Liver (tissue), 3 donors: ENCODE data around the gene CAPS.

ENCODE experiments used
- GABPA ChIP-seq, 2 donors: IDR thresholded peaks in 1 of 2; conservative IDR thresholded peaks in 1 of 2; 2 replicates each; pipeline ENCODE4 v1.6.1; 2016; ENCODE audit warnings: antibody characterized with exemption in 2 of 2, mild to moderate bottlenecking in 1 of 2, moderate library complexity in 1 of 2
- JUND ChIP-seq, 2 donors: IDR thresholded peaks; 2 replicates each; pipeline ENCODE4 v1.6.1; 2016; ENCODE audit warnings: antibody characterized with exemption in 2 of 2
- MAX ChIP-seq: IDR thresholded peaks from 2 replicates; pipeline ENCODE4 v1.6.1; 2016; ENCODE audit warnings: antibody characterized with exemption
- RAD21 ChIP-seq, 2 donors: IDR thresholded peaks; 2 replicates each; pipeline ENCODE4 v1.6.1; 2016; ENCODE audit warnings: antibody characterized with exemption in 2 of 2, mild to moderate bottlenecking in 2 of 2
- SP1 ChIP-seq: IDR thresholded peaks from 2 replicates; pipeline ENCODE4 v1.6.1; 2018; ENCODE audit warnings: antibody characterized with exemption, mild to moderate bottlenecking
- TAF1 ChIP-seq: conservative IDR thresholded peaks from 2 replicates; pipeline ENCODE4 v1.6.1; 2016; ENCODE audit warnings: antibody characterized with exemption, mild to moderate bottlenecking
- YY1 ChIP-seq: IDR thresholded peaks from 2 replicates; pipeline ENCODE4 v1.6.1; 2016; ENCODE audit warnings: antibody characterized with exemption, mild to moderate bottlenecking
- ZBTB33 ChIP-seq: IDR thresholded peaks from 2 replicates; pipeline ENCODE4 v1.6.1; 2016; ENCODE audit warnings: antibody characterized with exemption
- TF ChIP-seq, protein P1 (sequence below): fragments of 150-350 bp; IDR thresholded peaks from 2 replicates; pipeline ENCODE4 v1.5.1; 2017; ENCODE audit warnings: improper control_type of control experiment, low read depth, low read length; ENCODE audit not compliant: missing input control
- TF ChIP-seq, protein P2 (sequence below): IDR thresholded peaks from 2 replicates; pipeline ENCODE4 v1.6.1; 2016; ENCODE audit warnings: antibody characterized with exemption, mild to moderate bottlenecking
- donor health status: healthy.
- donor health status: healthy.

DNA sequence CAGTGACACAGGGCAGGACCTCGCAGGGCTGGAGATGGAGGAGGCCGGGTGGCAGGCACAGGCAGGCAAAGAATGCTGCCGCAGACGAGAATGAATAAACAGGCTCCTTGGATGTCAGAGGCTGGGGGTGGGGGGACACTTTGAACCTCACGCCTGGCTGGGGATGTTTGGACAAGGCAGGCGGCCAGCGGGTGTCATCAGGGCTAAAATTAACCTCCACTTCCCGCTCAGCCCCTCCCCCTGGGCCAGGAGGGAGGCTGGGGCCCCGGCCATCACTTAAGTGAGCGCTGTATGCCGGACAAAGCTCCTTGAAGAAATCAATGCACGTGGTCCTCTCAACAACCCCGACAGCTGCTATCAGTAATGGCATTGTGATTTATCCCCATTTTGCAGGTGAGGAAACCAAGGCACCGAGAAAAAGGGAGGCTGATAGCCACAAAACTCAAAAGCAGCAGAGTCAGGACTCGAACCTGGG lies 33.4 kb upstream of the CAPS start:
- TF ChIP-seq TAF1 (no peak), SP1 (peak; percentile 72), ZBTB33 (peak; percentile 45), GABPA (IDR thresholded peaks at IDR 0.05 in 1 of 2, conservative IDR thresholded peaks at IDR 0.05 in 1 of 2) (no peak), JUND (IDR thresholded peaks at IDR 0.05) (peak; percentile 63 to 73), MAX (peak; percentile 63), RAD21 (IDR thresholded peaks at IDR 0.05) (peak; percentile 35 to 59), YY1 (peak; percentile 7)
- TF ChIP-seq, protein P1, sequence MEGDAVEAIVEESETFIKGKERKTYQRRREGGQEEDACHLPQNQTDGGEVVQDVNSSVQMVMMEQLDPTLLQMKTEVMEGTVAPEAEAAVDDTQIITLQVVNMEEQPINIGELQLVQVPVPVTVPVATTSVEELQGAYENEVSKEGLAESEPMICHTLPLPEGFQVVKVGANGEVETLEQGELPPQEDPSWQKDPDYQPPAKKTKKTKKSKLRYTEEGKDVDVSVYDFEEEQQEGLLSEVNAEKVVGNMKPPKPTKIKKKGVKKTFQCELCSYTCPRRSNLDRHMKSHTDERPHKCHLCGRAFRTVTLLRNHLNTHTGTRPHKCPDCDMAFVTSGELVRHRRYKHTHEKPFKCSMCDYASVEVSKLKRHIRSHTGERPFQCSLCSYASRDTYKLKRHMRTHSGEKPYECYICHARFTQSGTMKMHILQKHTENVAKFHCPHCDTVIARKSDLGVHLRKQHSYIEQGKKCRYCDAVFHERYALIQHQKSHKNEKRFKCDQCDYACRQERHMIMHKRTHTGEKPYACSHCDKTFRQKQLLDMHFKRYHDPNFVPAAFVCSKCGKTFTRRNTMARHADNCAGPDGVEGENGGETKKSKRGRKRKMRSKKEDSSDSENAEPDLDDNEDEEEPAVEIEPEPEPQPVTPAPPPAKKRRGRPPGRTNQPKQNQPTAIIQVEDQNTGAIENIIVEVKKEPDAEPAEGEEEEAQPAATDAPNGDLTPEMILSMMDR: no peak
- TF ChIP-seq, protein P2, sequence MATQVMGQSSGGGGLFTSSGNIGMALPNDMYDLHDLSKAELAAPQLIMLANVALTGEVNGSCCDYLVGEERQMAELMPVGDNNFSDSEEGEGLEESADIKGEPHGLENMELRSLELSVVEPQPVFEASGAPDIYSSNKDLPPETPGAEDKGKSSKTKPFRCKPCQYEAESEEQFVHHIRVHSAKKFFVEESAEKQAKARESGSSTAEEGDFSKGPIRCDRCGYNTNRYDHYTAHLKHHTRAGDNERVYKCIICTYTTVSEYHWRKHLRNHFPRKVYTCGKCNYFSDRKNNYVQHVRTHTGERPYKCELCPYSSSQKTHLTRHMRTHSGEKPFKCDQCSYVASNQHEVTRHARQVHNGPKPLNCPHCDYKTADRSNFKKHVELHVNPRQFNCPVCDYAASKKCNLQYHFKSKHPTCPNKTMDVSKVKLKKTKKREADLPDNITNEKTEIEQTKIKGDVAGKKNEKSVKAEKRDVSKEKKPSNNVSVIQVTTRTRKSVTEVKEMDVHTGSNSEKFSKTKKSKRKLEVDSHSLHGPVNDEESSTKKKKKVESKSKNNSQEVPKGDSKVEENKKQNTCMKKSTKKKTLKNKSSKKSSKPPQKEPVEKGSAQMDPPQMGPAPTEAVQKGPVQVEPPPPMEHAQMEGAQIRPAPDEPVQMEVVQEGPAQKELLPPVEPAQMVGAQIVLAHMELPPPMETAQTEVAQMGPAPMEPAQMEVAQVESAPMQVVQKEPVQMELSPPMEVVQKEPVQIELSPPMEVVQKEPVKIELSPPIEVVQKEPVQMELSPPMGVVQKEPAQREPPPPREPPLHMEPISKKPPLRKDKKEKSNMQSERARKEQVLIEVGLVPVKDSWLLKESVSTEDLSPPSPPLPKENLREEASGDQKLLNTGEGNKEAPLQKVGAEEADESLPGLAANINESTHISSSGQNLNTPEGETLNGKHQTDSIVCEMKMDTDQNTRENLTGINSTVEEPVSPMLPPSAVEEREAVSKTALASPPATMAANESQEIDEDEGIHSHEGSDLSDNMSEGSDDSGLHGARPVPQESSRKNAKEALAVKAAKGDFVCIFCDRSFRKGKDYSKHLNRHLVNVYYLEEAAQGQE: peak; percentile 57
